Spleen (tissue), 11 donors: ENCODE results near the gene PER3. TPM values are rescaled to one million over a fixed set of nuclear protein-coding genes. Genes with fewer than 3 reads are reported as not detected.

Source experiments
- DNase-seq: peaks from one replicate; pipeline ENCODE4 v3.0.0-alpha.2; 2020
- H3K27ac ChIP-seq, 8 donors: fragments of 200-600 bp; sonication (generic) in 7 of 8; 1 replicate in 4 of 8; 2 replicates in 4 of 8; pipeline versions ENCODE4 v1.5.0 to v1.8.0; 2016 to 2021; ENCODE audit warnings: inconsistent platforms in 4 of 8, mild to moderate bottlenecking in 4 of 8, moderate library complexity in 1 of 8
- H3K27me3 ChIP-seq, 7 donors: fragments of 200-600 bp; sonication (generic) in 6 of 7; replicated peaks in 1 of 7; 1 replicate in 4 of 7; 2 replicates in 3 of 7; pipeline versions ENCODE4 v1.5.0 to v1.8.0; 2016 to 2021; ENCODE audit warnings: inconsistent platforms in 3 of 7, mild to moderate bottlenecking in 1 of 7
- H3K36me3 ChIP-seq, 6 donors: fragments of 200-600 bp; sonication (generic) in 5 of 6; 1 replicate in 4 of 6; 2 replicates in 2 of 6; pipeline versions ENCODE4 v1.5.0 to v1.8.0; 2016 to 2021; ENCODE audit warnings: inconsistent platforms in 2 of 6
- H3K4me1 ChIP-seq, 6 donors: fragments of 200-600 bp; sonication (generic) in 5 of 6; 1 replicate in 3 of 6; 2 replicates in 3 of 6; pipeline versions ENCODE4 v1.5.0 to v1.8.0; 2016 to 2021; ENCODE audit warnings: inconsistent platforms in 3 of 6
- H3K4me3 ChIP-seq, 8 donors: fragments of 200-600 bp; sonication (generic) in 7 of 8; 1 replicate in 4 of 8; 2 replicates in 4 of 8; pipeline versions ENCODE4 v1.5.0 to v1.8.0; 2016 to 2021; ENCODE audit warnings: inconsistent platforms in 4 of 8, mild to moderate bottlenecking in 4 of 8, moderate library complexity in 2 of 8
- H3K9me3 ChIP-seq, 8 donors: fragments of 200-600 bp; sonication (generic) in 7 of 8; 1 replicate in 4 of 8; 2 replicates in 4 of 8; pipeline versions ENCODE4 v1.5.0 to v1.8.0; 2016 to 2021; ENCODE audit warnings: inconsistent platforms in 4 of 8
- POLR2A ChIP-seq, 3 donors: fragments of 450-650 bp; IDR thresholded peaks; one replicate each; pipeline ENCODE4 v1.5.1; 2017; ENCODE audit warnings: antibody characterized with exemption in 3 of 3, mild to moderate bottlenecking in 1 of 3
- POLR2AphosphoS5 ChIP-seq, 3 donors: sonication (generic); formaldehyde crosslinking; IDR thresholded peaks; one replicate each; pipeline ENCODE4 v1.5.1; 2017; ENCODE audit warnings: antibody characterized with exemption in 3 of 3
- WGBS, 5 donors: extraction: QIAGEN DNeasy Blood & Tissue Kit in 3 of 5; methylation state at CpG; one replicate each; pipeline versions ENCODE4 v1.1.5 to v1.1.7; 2013 to 2018; 5-methylcytosine and 5-hydroxymethylcytosine counted together
- intact Hi-C: fragments of 100-400 bp; cut with DNase I; formaldehyde crosslinking; loops from one replicate; pipeline ENCODE4 v1.15.0; 2023; ENCODE audit warnings: low total_unique reads
- polyA plus RNA-seq, 3 donors: library from polyadenylated mRNA; stranded (reverse); fragments of 200-250 nt; gene quantifications; one replicate each; pipeline ENCODE4 v1.2.1, GENCODE V29; 2013
- total RNA-seq, 7 donors: library from RNA; depleted of rRNA in 3 of 7; stranded (reverse); fragments of >200 nt in 3 of 7; fragmentation: NEBNext Ultra II Directional in 4 of 7; extraction: Animal tissue kit (Norgen Biotek cat#: 25700) in 4 of 7; gene quantifications; one replicate each; pipeline versions ENCODE4 v1.1.0 to v1.2.1, GENCODE V29; 2016 to 2021
- TF ChIP-seq, protein P1 (sequence below), 11 experiments: fragments of 200-600 bp in 7 of 11; fragments of 450-650 bp in 4 of 11; sonication (generic) in 4 of 11; IDR thresholded peaks in 8 of 11; conservative IDR thresholded peaks in 3 of 11; 1 replicate in 7 of 11; 2 replicates in 4 of 11; pipeline versions ENCODE4 v1.4.0 to v1.8.0; 2016 to 2021; ENCODE audit warnings: antibody characterized with exemption in 11 of 11, inconsistent platforms in 4 of 11, mild to moderate bottlenecking in 1 of 11
- donor health status: healthy with polysubstance abuse.
- donor health status: DM: no; HTN: no; CAD: no; lungs with moderate emphysema.
- donor health status: DM: no; HTN: no; CAD: no.
- donor health status: Bipolar disorder and iron deficiency.
- donor health status: healthy.
- donor health status: DM: no; HTN: no; CAD: no.
- donor health status: DM: yes; HTN: yes; CAD: no.

The PER3 gene
- total and polyA plus RNA-seq, 10 donors = 1.7 to 17.5 (median 9.2) TPM

DNA sequence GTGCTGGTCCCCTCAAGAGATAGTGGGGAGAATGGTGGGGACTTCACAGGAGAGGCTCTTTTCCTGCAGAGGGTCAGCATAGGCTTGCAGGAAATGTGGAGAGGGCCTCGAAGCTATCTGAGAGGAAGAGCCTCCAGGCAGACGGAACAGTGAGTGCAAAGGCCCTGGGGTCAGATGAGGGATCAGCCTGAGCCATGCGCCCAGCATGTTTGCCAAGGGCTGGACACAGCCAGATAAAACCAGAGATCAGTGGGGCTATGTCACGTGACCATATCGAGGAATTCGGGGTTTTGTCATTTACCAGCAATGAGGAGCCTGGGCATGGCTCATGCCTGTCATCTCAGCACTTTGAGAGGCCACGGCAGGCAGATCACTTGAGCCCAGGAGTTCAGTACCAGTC is 75.3 kb downstream of the PER3 start:
- no peaks in the 10 kb centered on the region for H3K9me3 ChIP-seq
- no peaks in the 10 kb centered on the region for H3K36me3 ChIP-seq
- H3K4me3 ChIP-seq = no peak overlapping the region
- no peaks in the 10 kb centered on the region for H3K27me3 ChIP-seq
- TF ChIP-seq POLR2AphosphoS5 (IDR thresholded peaks at IDR 0.05) (no peak), POLR2A (IDR thresholded peaks at IDR 0.05) (no peak)
- TF ChIP-seq, protein P1, sequence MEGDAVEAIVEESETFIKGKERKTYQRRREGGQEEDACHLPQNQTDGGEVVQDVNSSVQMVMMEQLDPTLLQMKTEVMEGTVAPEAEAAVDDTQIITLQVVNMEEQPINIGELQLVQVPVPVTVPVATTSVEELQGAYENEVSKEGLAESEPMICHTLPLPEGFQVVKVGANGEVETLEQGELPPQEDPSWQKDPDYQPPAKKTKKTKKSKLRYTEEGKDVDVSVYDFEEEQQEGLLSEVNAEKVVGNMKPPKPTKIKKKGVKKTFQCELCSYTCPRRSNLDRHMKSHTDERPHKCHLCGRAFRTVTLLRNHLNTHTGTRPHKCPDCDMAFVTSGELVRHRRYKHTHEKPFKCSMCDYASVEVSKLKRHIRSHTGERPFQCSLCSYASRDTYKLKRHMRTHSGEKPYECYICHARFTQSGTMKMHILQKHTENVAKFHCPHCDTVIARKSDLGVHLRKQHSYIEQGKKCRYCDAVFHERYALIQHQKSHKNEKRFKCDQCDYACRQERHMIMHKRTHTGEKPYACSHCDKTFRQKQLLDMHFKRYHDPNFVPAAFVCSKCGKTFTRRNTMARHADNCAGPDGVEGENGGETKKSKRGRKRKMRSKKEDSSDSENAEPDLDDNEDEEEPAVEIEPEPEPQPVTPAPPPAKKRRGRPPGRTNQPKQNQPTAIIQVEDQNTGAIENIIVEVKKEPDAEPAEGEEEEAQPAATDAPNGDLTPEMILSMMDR (IDR thresholded peaks at IDR 0.05 in 8 of 11, conservative IDR thresholded peaks at IDR 0.05 in 3 of 11) = no peak
- WGBS, 5 donors = 89 to 92% (median 91%) methylated on average over 7 of the region's 7 CpGs
- H3K4me1 ChIP-seq = peaks cover 0 to 8% (median 0%) of the 10 kb centered on the region in 6 donors
- DNase-seq = no peak
- intact Hi-C loops = no loop called here
- H3K27ac ChIP-seq = no peak overlapping the region

DNA sequence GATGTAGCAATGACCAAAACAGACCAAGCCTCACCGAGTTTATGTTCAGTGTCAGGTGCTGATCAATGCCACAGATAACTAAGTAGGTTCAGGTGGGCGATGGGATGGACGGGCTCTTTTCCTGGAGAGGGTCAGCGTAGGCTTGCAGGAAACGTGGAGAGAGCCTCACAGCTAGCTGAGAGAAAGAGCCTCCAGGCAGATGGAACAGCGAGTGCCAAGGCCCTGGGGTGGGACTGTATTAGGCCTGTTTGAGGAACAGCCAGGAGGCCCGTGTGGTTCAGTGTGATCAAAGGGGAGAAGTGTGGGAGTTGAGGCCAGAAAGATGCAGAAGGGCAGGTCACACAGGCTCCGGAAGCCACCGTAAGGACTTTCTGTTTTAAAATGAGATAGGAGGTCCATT is 76.0 kb downstream of the PER3 start:
- no peak for DNase-seq
- intact Hi-C loops = no loop called here
- no peak overlapping the region for H3K27ac ChIP-seq
- TF ChIP-seq, protein P1 (IDR thresholded peaks at IDR 0.05 in 8 of 11, conservative IDR thresholded peaks at IDR 0.05 in 3 of 11) = no peak
- TF ChIP-seq POLR2AphosphoS5 (IDR thresholded peaks at IDR 0.05) (no peak), POLR2A (IDR thresholded peaks at IDR 0.05) (no peak)
- no peak overlapping the region for H3K4me3 ChIP-seq
- 82 to 94% (median 90%) methylated on average over 9 of the region's 9 CpGs for WGBS, 5 donors
- H3K9me3 ChIP-seq = no peaks in the 10 kb centered on the region
- H3K27me3 ChIP-seq = no peaks in the 10 kb centered on the region
- no peaks in the 10 kb centered on the region for H3K36me3 ChIP-seq
- peaks cover 0 to 8% (median 0%) of the 10 kb centered on the region in 6 donors for H3K4me1 ChIP-seq

DNA sequence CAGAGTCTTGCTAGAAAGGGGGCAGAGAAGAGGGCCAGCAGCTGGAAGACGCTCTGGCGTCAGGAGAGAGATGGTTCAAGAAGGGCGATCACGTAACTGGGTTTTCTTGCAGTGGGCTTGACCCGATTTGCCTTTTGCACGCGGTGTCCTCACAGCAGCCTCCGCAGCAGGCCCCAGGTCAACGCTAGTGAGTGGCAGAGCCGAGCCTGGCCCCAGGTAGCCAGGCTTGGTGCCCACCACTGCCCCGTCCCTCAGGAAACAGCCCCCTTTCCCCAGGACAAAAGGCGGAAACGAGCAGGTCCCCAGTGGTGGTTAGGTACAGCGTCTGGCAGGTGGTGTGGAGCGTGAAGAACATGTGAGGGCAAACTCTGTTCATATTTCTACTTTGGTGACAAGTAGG is 77.4 kb downstream of the PER3 start:
- H3K27me3 ChIP-seq = no peaks in the 10 kb centered on the region
- H3K27ac ChIP-seq = no peak overlapping the region
- H3K4me1 ChIP-seq = peaks cover 0 to 3% (median 0%) of the 10 kb centered on the region in 6 donors
- no peaks in the 10 kb centered on the region for H3K9me3 ChIP-seq
- WGBS, 5 donors = 91 to 94% (median 93%) methylated on average over 14 to 15 of the region's 15 CpGs
- intact Hi-C loops = no loop called here
- TF ChIP-seq POLR2AphosphoS5 (IDR thresholded peaks at IDR 0.05) (no peak), POLR2A (IDR thresholded peaks at IDR 0.05) (no peak)
- TF ChIP-seq, protein P1 (IDR thresholded peaks at IDR 0.05 in 8 of 11, conservative IDR thresholded peaks at IDR 0.05 in 3 of 11) = no peak
- H3K36me3 ChIP-seq = no peaks in the 10 kb centered on the region
- DNase-seq = no peak
- no peak overlapping the region for H3K4me3 ChIP-seq

DNA sequence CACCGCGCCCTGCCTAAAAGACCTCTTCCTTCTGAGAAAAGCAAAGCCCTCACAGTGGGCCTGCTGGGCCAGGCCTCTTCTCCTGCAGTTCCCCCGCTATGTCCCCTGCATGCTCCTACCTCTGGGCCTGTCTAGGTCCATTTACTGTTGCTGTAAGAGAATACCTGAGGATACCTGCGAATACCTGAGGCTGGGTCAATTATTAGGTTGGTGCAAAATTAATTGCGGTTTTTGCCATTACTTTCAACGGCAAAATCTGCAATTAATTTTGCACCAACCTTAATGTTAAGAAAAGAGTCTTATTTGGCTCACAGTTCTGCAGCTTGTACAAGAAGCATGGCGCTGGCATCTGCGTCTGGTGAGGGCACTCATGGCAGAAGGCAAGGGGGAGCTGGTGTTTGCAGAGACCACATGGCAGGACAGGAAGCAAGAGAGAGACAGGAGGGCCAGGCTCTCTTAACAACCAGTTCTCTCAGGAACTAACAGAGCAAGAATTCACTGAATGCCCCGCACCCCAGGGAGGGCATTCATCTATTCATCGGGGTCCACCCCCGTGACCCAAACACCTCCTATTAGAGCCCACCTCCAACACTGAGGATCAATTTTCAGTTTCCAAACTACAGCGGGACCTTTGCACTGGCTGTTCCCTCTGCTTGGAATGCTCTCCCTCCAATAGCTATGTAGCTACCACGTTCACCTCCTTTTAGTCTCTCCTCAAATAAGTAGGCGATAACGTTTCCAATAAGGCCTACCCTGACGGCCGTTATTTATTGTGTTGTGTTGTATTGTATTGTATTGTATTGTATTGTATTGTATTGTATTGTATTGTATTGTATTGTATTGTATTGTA is 78.3 kb downstream of the PER3 start:
- Histone ChIP-seq H3K9me3 (no peaks in the 10 kb centered on the region), H3K4me3 (no peak overlapping the region), H3K27me3 (no peaks in the 10 kb centered on the region), H3K27ac (no peak overlapping the region), H3K36me3 (no peaks in the 10 kb centered on the region), H3K4me1 (no peaks in the 10 kb centered on the region)
- 91 to 95% (median 94%) methylated on average over 17 of the region's 17 CpGs for WGBS, 5 donors
- DNase-seq = no peak
- no peak for TF ChIP-seq POLR2AphosphoS5 (IDR thresholded peaks at IDR 0.05)
- TF ChIP-seq, protein P1 (IDR thresholded peaks at IDR 0.05 in 8 of 11, conservative IDR thresholded peaks at IDR 0.05 in 3 of 11) = no peak
- intact Hi-C loops = no loop called here
